ENCODE results near the gene ELL. TPM values are rescaled to one million over a fixed set of nuclear protein-coding genes. Genes with fewer than 3 reads are reported as not detected.

Gene ELL
- polyA plus RNA-seq, 3 donors = 12.2 to 35.3 (median 12.6) TPM

GRCh38 chr19:18507021-18507726 is 14.7 kb downstream of the ELL start:
- no peak for TF ChIP-seq CTCF (IDR thresholded peaks at IDR 0.05)
- Mint-ChIP-seq H3K9me3 (no peaks in the 10 kb centered on the region), H3K4me3 (no peak overlapping the region), H3K27ac (peak overlapping the region in 6 of 7 donors; percentile 25 to 68 (median 46)), H3K36me3 (peaks cover 22 to 25% of the 10 kb centered on the region in 2 donors), H3K27me3 (ENCODE audit: low read depth in 3 of 3) (peaks cover 0 to 4% (median 2%) of the 10 kb centered on the region in 3 donors), H3K4me1 (peaks cover 84% of the 10 kb centered on the region)
- no peak overlapping the region for H3K9ac ChIP-seq (ENCODE audit: insufficient read depth, low read length, poor library complexity, severe bottlenecking)
- H3K27me3 ChIP-seq (ENCODE audit: control insufficient read depth in 2 of 2, insufficient read depth in 2 of 2, low read length in 2 of 2) = no peaks in the 10 kb centered on the region
- DNase-seq = no peak
- no peak overlapping the region for H2AFZ ChIP-seq (ENCODE audit: insufficient read depth, low read depth, low read length, poor library complexity, severe bottlenecking)
- no peak overlapping the region for H3K4me3 ChIP-seq (replicated peaks in 1 of 3; ENCODE audit: low read depth in 2 of 3, low read length in 3 of 3)
- WGBS (ENCODE audit: insufficient coverage) = 71% methylated on average over 3 of the region's 9 CpGs
- H3K36me3 ChIP-seq (replicated peaks in 1 of 2; ENCODE audit: control insufficient read depth in 1 of 2, insufficient read depth in 2 of 2, low read length in 2 of 2) = peaks cover 4 to 8% of the 10 kb centered on the region in 2 donors
- H3K9me3 ChIP-seq (replicated peaks in 1 of 2; ENCODE audit: control insufficient read depth in 1 of 2, insufficient read depth in 1 of 2, low read length in 2 of 2) = no peaks in the 10 kb centered on the region
- peaks cover 90% of the 10 kb centered on the region for H3K79me2 ChIP-seq (ENCODE audit: insufficient read depth, low read length)
- intact Hi-C loops (cut with micrococcal nuclease) = loop anchor here in 1 of 2 donors (5.0 kb wide), 1 partner anchor 35 kb away; no protein-coding TSS in a partner anchor
- H4K20me1 ChIP-seq (ENCODE audit: insufficient read depth, low read length) = peaks cover 98% of the 10 kb centered on the region
- peaks cover 76 to 84% of the 10 kb centered on the region in 2 donors for H3K4me1 ChIP-seq (ENCODE audit: control insufficient read depth in 1 of 2, insufficient read depth in 2 of 2, low read length in 2 of 2)
- no peak overlapping the region for H3K4me2 ChIP-seq (replicated peaks; ENCODE audit: extremely low read depth, low read length, poor library complexity, severe bottlenecking)
- H3K27ac ChIP-seq (ENCODE audit: low read depth in 1 of 2, low read length in 2 of 2) = peak overlapping the region in 1 of 2 donors; percentile 19

- H3K9me3 Mint-ChIP-seq = no peaks in the 10 kb centered on the region
- no peak overlapping the region for H3K4me2 ChIP-seq (replicated peaks; ENCODE audit: extremely low read depth, low read length, poor library complexity, severe bottlenecking)
- intact Hi-C loops (cut with micrococcal nuclease) = loop anchor here in 1 of 2 donors (5.0 kb wide), 1 partner anchor 34 kb away; no protein-coding TSS in a partner anchor
- H3K4me1 Mint-ChIP-seq = peaks cover 90% of the 10 kb centered on the region
- peak overlapping the region in 4 of 7 donors; percentile 30 to 98 (median 74) for H3K27ac Mint-ChIP-seq
- no peaks in the 10 kb centered on the region for H3K9me3 ChIP-seq (replicated peaks in 1 of 2; ENCODE audit: control insufficient read depth in 1 of 2, insufficient read depth in 1 of 2, low read length in 2 of 2)
- no peak overlapping the region for H2AFZ ChIP-seq (ENCODE audit: insufficient read depth, low read depth, low read length, poor library complexity, severe bottlenecking)
- peaks cover 0 to 4% (median 2%) of the 10 kb centered on the region in 3 donors for H3K27me3 Mint-ChIP-seq (ENCODE audit: low read depth in 3 of 3)
- no peak overlapping the region for H3K4me3 Mint-ChIP-seq
- H3K79me2 ChIP-seq (ENCODE audit: insufficient read depth, low read length) = peaks cover 90% of the 10 kb centered on the region
- 74% methylated on average over 17 of the region's 19 CpGs for WGBS (ENCODE audit: insufficient coverage)
- no peak for DNase-seq
- no peak for TF ChIP-seq CTCF (IDR thresholded peaks at IDR 0.05)
- peaks cover 99% of the 10 kb centered on the region for H4K20me1 ChIP-seq (ENCODE audit: insufficient read depth, low read length)
- no peak overlapping the region for H3K9ac ChIP-seq (ENCODE audit: insufficient read depth, low read length, poor library complexity, severe bottlenecking)
- peak overlapping the region in 1 of 2 donors; percentile 19 for H3K27ac ChIP-seq (ENCODE audit: low read depth in 1 of 2, low read length in 2 of 2)
- H3K36me3 ChIP-seq (replicated peaks in 1 of 2; ENCODE audit: control insufficient read depth in 1 of 2, insufficient read depth in 2 of 2, low read length in 2 of 2) = peaks cover 4 to 8% of the 10 kb centered on the region in 2 donors
- peaks cover 26 to 30% of the 10 kb centered on the region in 2 donors for H3K36me3 Mint-ChIP-seq
- no peaks in the 10 kb centered on the region for H3K27me3 ChIP-seq (ENCODE audit: control insufficient read depth in 2 of 2, insufficient read depth in 2 of 2, low read length in 2 of 2)
- peaks cover 84 to 93% of the 10 kb centered on the region in 2 donors for H3K4me1 ChIP-seq (ENCODE audit: control insufficient read depth in 1 of 2, insufficient read depth in 2 of 2, low read length in 2 of 2)
- H3K4me3 ChIP-seq (replicated peaks in 1 of 3; ENCODE audit: low read depth in 2 of 3, low read length in 3 of 3) = no peak overlapping the region
Measured at GRCh38 chr19:18506101-18506930, 15.6 kb downstream of the ELL start.

All from CD14-positive monocyte (primary cell).